SJSA1 (cell line): ENCODE results near the gene PIBF1. TPM values are rescaled to one million over a fixed set of nuclear protein-coding genes. Genes with fewer than 3 reads are reported as not detected.
"Not testable (repeated sequence)": the region's sequence is repeated elsewhere in the genome, so short reads cannot be mapped to it uniquely, and the experiment has no call there.

Source experiments
- DNase-seq, 2 experiments: peaks; one replicate each; pipeline ENCODE4 v3.0.0-alpha.2; 2015 to 2020; ENCODE audit warnings: low spot score in 2 of 2, low read depth in 1 of 2
- H3K27ac ChIP-seq: fragments of 250-450 bp; sonication (Bioruptor Pico); 2 replicates; pipeline ENCODE4 v1.5.1; 2020; ENCODE audit warnings: mild to moderate bottlenecking, moderate library complexity
- H3K27me3 ChIP-seq: fragments of 250-450 bp; sonication (Bioruptor Pico); replicated peaks from 2 replicates; pipeline ENCODE4 v1.5.1; 2020; ENCODE audit warnings: mild to moderate bottlenecking, moderate library complexity
- H3K36me3 ChIP-seq: fragments of 250-450 bp; sonication (Bioruptor Pico); 2 replicates; pipeline ENCODE4 v1.5.1; 2020; ENCODE audit warnings: mild to moderate bottlenecking
- H3K4me1 ChIP-seq: fragments of 250-450 bp; sonication (Bioruptor Pico); replicated peaks from 2 replicates; pipeline ENCODE4 v1.6.1; 2021; ENCODE audit warnings: mild to moderate bottlenecking
- H3K4me3 ChIP-seq: fragments of 250-450 bp; sonication (Bioruptor Pico); 2 replicates; pipeline ENCODE4 v1.5.1; 2020; ENCODE audit warnings: mild to moderate bottlenecking
- H3K9me3 ChIP-seq: fragments of 250-450 bp; sonication (Bioruptor Pico); replicated peaks from 2 replicates; pipeline ENCODE4 v1.5.1; 2020; ENCODE audit warnings: mild to moderate bottlenecking
- total RNA-seq: library from RNA; depleted of rRNA; stranded (reverse); fragments of >200 nt; shearing (Covaris generic); gene quantifications from 2 replicates; pipeline ENCODE4 v1.2.3, GENCODE V29; 2014

The PIBF1 gene
- total RNA-seq, 1 experiment from 2014 or later: 15.3 TPM

DNA sequence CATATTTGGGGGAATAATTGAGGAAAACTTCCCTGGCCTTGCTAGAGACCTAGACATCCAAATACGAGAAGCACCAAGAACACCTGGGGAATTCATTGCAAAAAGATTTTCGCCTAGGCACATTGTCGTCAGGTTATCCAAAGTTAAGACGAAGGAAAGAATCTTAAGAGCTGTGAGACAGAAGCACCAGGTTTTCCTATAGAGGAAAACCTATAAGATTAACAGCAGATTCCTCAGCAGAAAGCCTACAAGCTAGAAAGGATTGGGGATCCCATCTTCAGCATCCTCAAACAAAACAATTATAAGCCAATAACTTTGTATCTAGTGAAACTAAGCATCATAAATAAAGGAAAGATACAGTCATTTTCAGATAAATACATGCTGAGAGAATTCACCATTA is 114.9 kb downstream of the PIBF1 start:
- no peaks in the 10 kb centered on the region for H3K27me3 ChIP-seq
- no peaks in the 10 kb centered on the region for H3K9me3 ChIP-seq
- H3K4me3 ChIP-seq: no peak overlapping the region
- H3K27ac ChIP-seq: no peak overlapping the region
- no peaks in the 10 kb centered on the region for H3K4me1 ChIP-seq
- no peak for DNase-seq
- 0 out of 2 replicates have a peak, but pooled peaks cover 6% of the 10 kb centered on the region for H3K36me3 ChIP-seq

DNA sequence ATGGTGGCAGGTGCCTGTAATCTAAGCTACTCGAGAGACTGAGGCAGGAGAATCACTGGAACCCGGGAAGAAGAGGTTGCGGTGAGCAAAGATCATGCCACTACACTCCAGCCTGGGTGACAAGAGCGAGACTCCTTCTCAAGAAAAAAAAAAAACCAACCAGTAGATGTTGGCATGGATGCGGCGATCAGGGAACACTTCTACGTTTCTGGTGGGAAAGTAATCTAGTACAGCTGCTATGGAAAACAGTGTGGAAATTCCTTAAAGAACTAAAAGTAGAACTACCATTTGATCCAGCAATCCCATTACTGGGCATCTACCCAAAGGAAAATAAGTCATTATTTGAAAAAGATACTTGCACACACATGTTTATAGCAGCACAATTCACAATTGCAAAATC is 119.6 kb downstream of the PIBF1 start:
- H3K4me3 ChIP-seq, H3K9me3 ChIP-seq, H3K27ac ChIP-seq, H3K36me3 ChIP-seq, H3K4me1 ChIP-seq, DNase-seq, H3K27me3 ChIP-seq: not testable (repeated sequence)

DNA sequence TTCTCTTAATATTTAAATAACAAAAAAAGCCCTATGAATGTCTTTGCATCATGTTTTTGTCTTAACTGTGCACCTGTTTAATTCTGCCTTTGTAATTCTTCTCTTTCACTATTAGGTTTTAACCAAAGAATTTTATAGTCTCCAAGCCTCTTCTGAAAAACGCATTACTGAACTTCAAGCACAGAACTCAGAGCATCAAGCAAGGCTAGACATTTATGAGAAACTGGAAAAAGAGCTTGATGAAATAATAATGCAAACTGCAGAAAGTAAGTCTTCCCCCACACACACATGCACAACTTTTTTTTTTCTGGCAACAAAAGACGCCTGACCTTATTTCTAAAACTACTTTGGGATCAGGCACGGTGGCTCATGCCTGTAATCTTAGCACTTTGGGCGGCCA is 126.5 kb downstream of the PIBF1 start:
- Histone ChIP-seq H3K27me3 (no peaks in the 10 kb centered on the region), H3K9me3 (no peaks in the 10 kb centered on the region), H3K27ac (no peak overlapping the region), H3K4me3 (no peak overlapping the region), H3K36me3 (peaks cover 5% of the 10 kb centered on the region; the same call in 1 of the 2 replicates), H3K4me1 (no peaks in the 10 kb centered on the region)
- DNase-seq: no peak

DNA sequence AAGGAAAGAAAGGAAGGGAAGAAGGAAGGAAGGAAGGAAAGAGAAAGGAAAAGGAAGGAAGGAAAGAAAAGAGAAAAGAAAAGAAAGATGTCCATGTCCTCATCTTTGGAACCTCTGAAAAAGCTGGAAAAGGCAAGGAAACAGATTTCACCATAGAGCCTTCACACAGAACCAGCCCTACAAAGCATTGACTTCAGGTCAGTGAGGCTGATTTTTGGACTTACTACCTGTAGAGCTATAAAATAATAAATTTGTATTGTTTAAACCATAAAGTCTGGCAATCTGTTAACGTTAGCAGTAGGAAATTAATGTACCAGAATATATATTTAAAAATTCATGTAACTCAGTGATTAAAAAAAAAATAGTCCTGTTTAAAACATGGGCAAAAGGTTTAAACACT is 130.0 kb downstream of the PIBF1 start:
- no peak overlapping the region for H3K27ac ChIP-seq
- no peaks in the 10 kb centered on the region for H3K4me1 ChIP-seq
- H3K4me3 ChIP-seq: no peak overlapping the region
- no peaks in the 10 kb centered on the region for H3K27me3 ChIP-seq
- DNase-seq: no peak
- H3K9me3 ChIP-seq: no peaks in the 10 kb centered on the region
- peaks cover 5% of the 10 kb centered on the region; the same call in 1 of the 2 replicates for H3K36me3 ChIP-seq

DNA sequence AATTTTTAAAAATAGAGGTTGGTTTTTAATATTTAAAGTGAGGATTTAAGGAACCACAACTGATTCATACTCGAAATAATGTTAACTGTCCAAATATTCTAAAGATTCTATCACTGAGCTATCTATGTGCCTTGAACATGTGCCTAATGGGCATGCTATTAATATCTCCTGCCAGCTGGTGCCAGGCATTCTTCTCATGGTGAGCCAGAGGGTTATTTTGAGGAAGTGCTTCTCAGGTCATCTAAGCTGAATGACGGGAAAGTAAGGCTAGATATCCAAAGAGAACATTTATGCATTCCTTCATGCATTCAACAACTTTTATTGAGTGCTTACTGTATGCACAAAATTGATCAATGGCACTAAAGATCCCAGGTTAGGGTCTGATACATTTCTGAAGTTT is 138.2 kb downstream of the PIBF1 start:
- Histone ChIP-seq H3K4me3 (no peak overlapping the region), H3K27me3 (no peaks in the 10 kb centered on the region), H3K4me1 (no peaks in the 10 kb centered on the region), H3K9me3 (no peaks in the 10 kb centered on the region), H3K27ac (no peak overlapping the region), H3K36me3 (0 out of 2 replicates have a peak, but pooled peaks cover 4% of the 10 kb centered on the region)
- no peak for DNase-seq

DNA sequence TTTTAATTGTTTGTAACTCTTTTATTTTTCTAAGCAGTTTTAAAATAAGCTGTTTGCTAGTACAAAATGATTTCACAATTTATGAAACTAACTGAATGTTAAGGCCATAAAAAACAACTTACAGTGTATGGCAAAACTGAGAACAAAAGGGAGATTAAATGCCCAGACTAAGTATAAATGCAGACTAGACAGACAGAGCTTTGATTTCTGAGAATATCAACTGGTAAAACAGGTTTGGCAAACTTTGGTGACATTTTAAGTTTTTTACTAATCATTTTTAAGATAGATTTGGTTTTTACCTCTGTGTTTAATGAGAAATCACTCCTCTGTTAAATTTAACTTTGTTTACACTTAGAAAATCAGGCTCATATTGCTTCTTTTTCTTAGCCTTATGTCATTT is 149.4 kb downstream of the PIBF1 start:
- H3K4me3 ChIP-seq: no peak overlapping the region
- no peaks in the 10 kb centered on the region for H3K27me3 ChIP-seq
- H3K27ac ChIP-seq: no peak overlapping the region
- no peak for DNase-seq
- H3K9me3 ChIP-seq: no peaks in the 10 kb centered on the region
- H3K4me1 ChIP-seq: no peaks in the 10 kb centered on the region
- 0 out of 2 replicates have a peak, but pooled peaks cover 4% of the 10 kb centered on the region for H3K36me3 ChIP-seq

DNA sequence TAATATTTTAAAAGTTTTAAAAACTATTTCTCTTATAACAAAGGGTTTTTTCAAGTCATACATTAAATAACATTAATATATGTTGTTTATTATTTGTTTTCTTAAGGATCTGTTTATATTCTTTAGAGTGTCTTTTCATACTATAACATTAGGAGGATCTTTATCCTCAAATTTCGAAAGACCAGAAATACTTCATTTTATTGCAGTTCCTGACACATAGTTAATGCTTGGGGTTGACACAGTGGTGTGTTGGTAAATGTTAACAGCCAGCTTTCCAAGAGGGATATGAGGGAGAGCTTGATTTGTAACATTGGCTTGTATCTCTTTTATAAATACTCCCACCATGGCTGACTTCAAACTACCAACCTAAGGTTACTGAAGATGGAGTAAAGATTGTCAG is 150.3 kb downstream of the PIBF1 start:
- no peak for DNase-seq
- Histone ChIP-seq H3K36me3 (peaks cover 4% of the 10 kb centered on the region; the same call in 1 of the 2 replicates), H3K4me1 (no peaks in the 10 kb centered on the region), H3K4me3 (no peak overlapping the region), H3K9me3 (no peaks in the 10 kb centered on the region), H3K27ac (no peak overlapping the region), H3K27me3 (no peaks in the 10 kb centered on the region)

DNA sequence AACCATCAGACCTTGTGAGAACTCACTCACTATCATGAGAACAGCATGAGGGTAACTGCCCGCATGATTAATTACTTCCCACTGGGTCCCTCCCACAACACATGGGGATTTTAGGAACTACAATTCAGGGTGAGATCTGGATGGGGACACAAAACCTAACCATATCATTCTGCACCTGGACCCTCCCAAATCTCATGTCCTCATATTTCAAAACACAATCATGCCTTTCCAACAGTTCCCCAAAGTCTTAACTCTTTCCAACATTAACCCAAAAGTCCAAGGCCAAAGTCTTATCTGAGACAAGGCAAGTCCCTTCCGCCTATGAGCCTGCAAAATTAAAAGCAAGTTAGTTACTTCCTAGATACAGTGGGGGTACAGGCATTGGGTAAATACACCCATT is 164.3 kb downstream of the PIBF1 start:
- not testable (repeated sequence) for H3K4me1 ChIP-seq, H3K4me3 ChIP-seq, H3K27me3 ChIP-seq, H3K36me3 ChIP-seq, DNase-seq, H3K27ac ChIP-seq, H3K9me3 ChIP-seq

DNA sequence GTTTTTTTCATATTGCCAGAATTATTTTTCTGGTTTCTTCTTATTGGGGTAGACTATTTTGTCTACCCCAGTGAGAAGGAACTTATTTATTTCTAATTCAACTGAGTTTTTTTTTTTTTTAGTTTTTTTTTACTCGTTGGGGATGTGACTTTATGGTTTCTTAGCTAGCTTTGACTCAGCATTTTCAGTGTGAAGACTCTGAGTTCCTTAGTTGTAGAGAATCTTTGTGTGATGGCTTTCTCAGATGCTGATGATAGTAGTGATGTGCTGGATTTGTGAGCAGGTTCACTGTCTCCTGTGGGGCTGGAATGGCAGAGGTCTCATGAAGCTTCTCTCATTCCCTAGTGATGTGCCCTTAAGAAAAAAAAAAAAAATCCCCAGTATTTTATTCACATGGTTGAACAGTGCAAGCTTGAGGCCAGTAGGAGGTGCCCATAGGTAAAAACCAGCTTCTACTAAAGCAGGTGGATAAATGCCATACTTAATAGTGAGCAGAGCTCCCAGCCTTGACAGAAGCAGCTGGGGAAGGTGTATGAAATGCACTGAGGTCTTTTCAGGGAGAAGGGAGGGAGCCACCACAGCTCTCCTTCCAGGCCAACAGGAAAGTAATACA is 170.7 kb downstream of the PIBF1 start:
- Histone ChIP-seq H3K4me3 (no peak overlapping the region), H3K9me3 (no peaks in the 10 kb centered on the region), H3K27ac (no peak overlapping the region), H3K27me3 (no peaks in the 10 kb centered on the region), H3K36me3 (no peaks in the 10 kb centered on the region), H3K4me1 (no peaks in the 10 kb centered on the region)
- no peak for DNase-seq

DNA sequence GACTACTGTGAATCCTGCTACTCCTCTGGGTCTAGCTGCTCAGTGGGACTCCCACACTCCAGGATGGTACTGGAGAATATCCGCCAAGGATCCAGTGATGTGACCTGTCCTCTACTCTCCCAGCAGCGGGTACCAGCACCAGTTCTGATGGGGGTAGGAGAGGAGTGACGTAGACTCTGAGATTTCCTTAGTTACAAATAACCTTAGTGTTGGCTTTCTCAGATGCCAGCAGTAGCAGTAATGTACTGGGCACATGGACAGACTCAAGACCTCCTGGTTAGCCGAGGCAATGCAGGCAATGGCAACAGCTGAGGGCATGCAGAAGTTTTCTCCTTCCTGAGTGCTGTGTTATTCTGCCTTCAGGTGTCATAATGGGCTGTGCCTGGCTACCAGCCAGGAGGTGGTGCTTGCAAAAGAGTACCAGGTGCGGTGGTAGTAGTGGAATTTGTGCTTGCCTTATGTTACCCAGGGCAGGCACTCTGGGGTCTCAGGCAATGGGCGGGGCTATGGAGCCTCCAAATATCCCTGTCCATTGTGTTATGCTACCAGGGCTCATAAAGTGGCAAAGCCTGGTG is 171.5 kb downstream of the PIBF1 start:
- H3K4me1 ChIP-seq: no peaks in the 10 kb centered on the region
- H3K27ac ChIP-seq: no peak overlapping the region
- no peaks in the 10 kb centered on the region for H3K36me3 ChIP-seq
- no peaks in the 10 kb centered on the region for H3K9me3 ChIP-seq
- no peaks in the 10 kb centered on the region for H3K27me3 ChIP-seq
- H3K4me3 ChIP-seq: no peak overlapping the region
- DNase-seq: no peak

DNA sequence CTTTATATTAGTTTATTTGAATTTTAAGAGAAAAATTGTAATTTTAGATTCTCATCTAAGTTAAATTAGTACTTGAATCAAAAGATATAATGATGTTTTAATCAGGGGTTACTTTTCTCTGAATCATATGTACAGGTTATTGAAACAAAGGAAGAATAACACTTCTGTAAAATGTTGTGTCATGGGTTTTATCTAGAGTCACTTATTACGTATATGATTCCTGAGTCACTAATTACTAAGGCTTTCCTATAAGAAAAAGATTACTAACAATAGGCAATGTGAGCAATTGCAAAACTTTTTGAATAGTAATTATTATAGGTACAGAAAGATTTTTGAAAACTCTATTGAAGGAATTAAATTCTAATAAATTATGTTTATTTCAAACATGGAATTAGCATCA is 177.7 kb downstream of the PIBF1 start:
- Histone ChIP-seq H3K27ac (no peak overlapping the region), H3K27me3 (no peaks in the 10 kb centered on the region; the same call in 1 of the 2 replicates), H3K9me3 (no peaks in the 10 kb centered on the region), H3K4me1 (no peaks in the 10 kb centered on the region), H3K36me3 (no peaks in the 10 kb centered on the region), H3K4me3 (no peak overlapping the region)
- DNase-seq: no peak

DNA sequence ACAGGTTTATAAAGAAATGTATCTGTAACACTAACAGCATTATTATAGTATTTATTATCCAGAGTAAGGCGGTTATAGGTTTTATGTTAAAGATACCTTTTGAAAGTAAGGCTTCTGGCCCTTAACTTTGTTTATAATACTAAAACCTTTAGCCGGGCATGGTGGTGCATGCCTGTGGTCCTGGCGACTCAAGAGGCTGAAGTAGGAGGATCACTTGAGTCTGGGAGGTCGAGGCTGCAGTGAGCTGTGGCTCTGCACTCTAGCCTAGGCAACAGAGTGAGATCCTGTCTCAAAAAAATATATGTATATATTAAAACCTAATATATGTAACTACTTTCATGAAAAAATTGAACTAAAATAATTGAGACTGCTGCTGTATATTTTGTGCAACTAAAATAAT is 178.2 kb downstream of the PIBF1 start:
- DNase-seq: no peak
- no peaks in the 10 kb centered on the region for H3K9me3 ChIP-seq
- no peak overlapping the region for H3K4me3 ChIP-seq
- H3K27ac ChIP-seq: no peak overlapping the region
- no peaks in the 10 kb centered on the region for H3K36me3 ChIP-seq
- H3K4me1 ChIP-seq: no peaks in the 10 kb centered on the region
- H3K27me3 ChIP-seq: no peaks in the 10 kb centered on the region; the same call in 1 of the 2 replicates

DNA sequence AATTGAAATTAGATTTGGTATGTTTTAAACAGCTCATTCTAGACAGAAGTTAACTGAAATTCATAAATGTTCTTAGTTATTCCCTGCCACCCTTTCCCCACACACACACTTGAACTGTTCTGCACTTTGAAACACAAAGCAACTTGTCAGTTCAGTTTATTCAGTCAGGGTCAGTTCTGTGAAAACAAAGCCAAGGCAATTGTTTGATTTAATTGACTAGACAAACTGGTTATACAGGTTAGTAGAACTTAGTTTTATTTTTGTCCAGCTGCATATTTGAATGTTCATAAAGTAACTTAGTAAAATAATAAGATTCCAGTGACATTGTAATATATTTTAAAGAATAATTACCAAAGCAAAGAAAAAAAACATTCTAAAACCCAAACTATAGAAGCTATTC is 178.6 kb downstream of the PIBF1 start:
- Histone ChIP-seq H3K27me3 (no peaks in the 10 kb centered on the region; the same call in 1 of the 2 replicates), H3K36me3 (no peaks in the 10 kb centered on the region), H3K4me1 (no peaks in the 10 kb centered on the region), H3K4me3 (no peak overlapping the region), H3K9me3 (no peaks in the 10 kb centered on the region), H3K27ac (no peak overlapping the region)
- no peak for DNase-seq

DNA sequence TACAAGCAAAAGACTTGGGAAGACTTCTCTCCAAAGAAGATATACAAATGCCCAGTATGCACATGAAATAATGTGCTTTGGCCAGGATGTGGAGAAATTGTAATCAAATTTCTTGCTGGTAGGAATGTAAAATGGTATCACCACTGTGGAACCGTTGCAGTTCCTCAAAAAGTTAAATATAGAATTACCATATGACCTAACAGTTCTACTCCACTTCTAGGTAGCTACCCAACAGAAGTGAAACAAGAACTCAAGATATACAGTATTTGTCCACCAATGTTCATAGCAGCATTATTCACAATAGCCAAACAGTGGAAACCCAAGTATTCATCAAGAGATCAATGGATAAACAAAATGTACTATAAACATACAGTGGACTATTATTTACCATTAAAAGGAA is 181.8 kb downstream of the PIBF1 start:
- H3K4me3 ChIP-seq: no peak overlapping the region

More for the DNA sequence above, 181.8 kb downstream of the PIBF1 start:
- no peak for DNase-seq
- Histone ChIP-seq H3K27ac (no peak overlapping the region), H3K9me3 (no peaks in the 10 kb centered on the region), H3K4me1 (no peaks in the 10 kb centered on the region), H3K36me3 (no peaks in the 10 kb centered on the region), H3K27me3 (no peaks in the 10 kb centered on the region; the same call in 1 of the 2 replicates)
